HG03159 (cell line): ENCODE data around the gene WNT16.
"Not testable (repeated sequence)": the region's sequence is repeated elsewhere in the genome, so short reads cannot be mapped to it uniquely, and the experiment has no call there.

Source experiments
- ATAC-seq: cut with Tn5 transposase; IDR thresholded peaks from one replicate; pipeline ENCODE4 v1.9.1; 2021; ENCODE audit warnings: mild to moderate bottlenecking, moderate library complexity; ENCODE audit not compliant: unreplicated experiment

WNT16 gene, protein sequence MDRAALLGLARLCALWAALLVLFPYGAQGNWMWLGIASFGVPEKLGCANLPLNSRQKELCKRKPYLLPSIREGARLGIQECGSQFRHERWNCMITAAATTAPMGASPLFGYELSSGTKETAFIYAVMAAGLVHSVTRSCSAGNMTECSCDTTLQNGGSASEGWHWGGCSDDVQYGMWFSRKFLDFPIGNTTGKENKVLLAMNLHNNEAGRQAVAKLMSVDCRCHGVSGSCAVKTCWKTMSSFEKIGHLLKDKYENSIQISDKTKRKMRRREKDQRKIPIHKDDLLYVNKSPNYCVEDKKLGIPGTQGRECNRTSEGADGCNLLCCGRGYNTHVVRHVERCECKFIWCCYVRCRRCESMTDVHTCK

DNA sequence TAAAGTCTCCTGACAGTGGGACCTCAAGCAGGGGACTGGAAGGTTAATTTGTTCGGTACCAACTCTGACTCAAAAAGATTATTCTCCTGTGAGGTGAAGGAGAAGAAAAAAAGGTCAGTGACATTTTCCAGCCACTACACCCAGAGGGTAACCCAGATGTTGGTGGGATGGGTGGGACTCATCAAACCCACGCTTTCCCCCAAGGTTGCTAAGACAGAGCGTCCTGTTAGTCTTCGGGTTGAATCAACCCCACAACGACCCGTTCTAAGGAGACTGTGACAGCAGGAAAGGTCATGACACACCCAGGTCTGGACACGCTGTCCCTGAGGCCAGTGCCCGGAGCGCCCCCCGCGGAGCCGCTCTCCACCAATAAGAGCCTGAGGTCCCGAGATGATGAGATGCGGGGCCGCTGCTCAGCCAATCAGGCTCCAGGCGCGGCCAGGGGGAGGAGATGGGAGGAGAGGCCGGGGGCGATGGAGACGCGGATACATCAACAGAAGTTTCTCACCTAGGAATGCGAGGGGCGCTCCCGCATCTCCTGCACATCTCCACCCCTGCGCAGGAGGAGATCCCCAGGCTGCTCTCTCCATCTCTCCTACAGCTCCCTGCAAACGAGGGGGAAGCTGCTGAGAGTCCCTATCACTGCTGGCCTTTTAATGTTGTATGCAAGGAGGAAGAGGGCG, at the start of gene WNT16:
Gene WNT16 (plus strand): TSS at position 493 of the 683 bp plus-strand sequence. CDS start 293 bp downstream, outside the sequence.
- ATAC-seq = no peak

DNA sequence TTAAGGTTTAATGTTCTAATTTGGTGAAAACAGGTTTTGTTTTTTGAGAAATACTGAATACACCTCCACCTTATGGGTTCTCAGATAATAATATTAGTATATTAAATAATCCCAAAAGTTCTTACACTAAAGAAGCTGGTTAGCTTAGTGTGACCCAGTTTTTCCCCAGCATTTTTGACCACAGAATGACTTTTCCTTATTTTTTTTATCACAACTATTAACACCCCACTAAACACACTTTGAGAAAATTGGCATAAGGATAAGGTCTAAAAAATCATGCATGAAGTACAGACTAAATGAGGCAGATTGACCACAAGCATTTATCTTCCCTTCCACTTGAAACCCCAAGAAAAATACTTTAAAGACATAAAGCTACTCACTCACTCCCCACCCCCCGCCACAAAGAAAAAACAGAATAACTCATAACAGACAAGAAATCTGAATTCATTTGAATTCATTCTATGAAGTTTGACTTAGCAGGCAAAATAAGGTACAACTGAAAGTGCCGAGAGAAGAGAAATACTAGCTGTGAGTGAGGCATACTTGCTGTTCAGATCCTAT, 49.7 kb upstream of the WNT16 start:
- ATAC-seq = no peak

DNA sequence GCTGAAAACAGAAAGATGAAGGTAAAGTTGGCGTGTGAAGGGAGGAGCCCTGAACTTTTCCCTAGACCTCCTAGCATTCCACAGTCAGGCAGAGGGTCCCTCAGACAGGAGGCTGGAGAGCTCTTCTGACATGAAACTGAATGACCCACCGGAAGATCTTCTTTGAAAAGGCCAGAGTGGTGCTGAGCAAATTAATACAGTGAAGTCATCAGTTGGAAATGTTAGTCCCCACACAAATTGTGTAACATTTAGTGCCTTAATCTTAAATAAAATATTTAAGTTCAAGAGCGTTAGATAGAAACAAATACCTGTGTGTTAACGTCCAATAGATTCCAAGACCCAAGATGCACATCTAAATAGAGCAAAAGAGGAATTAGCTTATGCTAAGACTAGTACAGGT, 49.0 kb upstream of the WNT16 start:
- ATAC-seq = no peak

DNA sequence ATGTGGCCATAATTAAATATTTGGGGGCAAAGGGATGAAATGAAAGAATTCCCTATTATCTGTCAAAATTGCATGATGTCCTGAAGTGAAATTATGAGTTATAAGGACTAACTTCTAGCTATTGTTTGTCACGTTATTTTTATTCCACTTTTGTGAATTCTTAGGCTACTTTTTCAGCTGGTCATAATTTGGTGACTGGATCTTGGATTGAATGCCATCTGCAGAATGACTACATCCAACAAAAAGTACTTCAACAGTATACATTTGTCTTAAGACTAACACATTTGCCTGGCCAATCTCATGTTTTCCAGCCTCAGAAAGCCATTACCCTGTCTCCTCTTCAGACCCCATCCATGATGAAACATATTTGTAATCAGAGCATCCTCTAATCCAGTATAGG, 48.1 kb upstream of the WNT16 start:
- no peak for ATAC-seq

DNA sequence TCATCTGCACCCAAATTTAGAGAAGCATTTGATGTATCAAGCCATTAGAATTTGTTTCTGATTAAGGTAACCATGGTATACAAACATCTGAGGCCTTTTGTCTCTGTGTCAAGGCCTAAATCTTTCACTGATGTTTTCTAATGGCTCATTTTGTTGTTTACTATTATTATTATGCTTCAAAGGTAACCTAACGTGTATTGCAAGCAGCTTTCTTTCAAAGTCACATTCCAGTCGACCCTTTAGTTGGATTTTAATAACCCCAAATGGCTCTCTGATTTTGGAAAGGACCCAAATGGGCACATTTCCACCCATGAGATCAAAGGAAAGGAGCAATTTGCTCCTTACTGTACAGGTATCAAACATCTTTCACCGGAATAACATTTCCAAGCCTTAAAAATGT, 46.7 kb upstream of the WNT16 start:
- no peak for ATAC-seq

DNA sequence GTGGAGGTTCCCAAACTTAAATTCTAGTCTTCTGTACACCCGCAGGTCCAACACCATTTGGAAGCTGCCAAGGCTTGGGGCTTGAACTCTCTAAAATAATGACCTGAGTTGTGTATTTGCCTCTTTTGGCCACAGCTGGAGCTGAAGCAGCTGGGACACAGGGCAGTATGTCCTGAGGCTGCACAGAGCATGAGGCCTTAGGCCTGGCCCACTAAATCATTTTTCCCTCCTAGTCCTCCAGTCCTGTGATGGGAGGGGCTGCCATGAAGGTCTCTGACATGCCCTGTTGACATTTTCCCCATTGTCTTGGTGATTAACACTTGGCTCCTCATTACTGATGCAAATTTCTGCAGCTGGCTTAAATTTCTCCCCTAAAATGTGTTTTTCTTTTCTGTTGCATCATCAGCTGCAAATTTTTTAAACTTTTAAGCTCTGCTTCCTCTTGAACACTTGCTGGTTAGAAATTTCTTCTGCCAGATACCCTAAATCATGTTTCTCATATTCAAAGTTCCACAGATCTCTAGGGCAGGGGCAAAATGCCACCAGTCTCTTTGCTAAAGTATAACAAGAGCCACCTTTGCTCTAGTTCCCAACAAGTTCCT, 43.6 kb upstream of the WNT16 start:
- ATAC-seq = no peak

DNA sequence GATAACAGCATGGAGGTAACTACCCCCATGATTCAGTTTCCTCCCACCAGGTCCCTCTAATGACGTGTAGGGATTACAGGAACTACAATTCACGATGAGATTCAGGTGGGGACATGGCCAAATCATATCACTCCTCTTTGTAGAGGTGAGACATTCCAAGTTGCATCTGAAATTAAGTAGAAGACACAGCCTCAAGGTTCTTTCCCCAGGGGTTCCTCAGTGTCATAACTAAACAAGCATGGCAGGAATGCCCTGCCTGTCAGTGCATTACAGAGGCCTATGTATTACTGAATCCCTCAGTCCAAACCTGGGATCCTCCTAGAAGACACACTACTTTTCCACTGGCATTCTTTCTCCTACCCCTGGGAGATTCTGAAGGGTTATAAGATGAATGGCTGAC, 42.6 kb upstream of the WNT16 start:
- ATAC-seq = no peak

DNA sequence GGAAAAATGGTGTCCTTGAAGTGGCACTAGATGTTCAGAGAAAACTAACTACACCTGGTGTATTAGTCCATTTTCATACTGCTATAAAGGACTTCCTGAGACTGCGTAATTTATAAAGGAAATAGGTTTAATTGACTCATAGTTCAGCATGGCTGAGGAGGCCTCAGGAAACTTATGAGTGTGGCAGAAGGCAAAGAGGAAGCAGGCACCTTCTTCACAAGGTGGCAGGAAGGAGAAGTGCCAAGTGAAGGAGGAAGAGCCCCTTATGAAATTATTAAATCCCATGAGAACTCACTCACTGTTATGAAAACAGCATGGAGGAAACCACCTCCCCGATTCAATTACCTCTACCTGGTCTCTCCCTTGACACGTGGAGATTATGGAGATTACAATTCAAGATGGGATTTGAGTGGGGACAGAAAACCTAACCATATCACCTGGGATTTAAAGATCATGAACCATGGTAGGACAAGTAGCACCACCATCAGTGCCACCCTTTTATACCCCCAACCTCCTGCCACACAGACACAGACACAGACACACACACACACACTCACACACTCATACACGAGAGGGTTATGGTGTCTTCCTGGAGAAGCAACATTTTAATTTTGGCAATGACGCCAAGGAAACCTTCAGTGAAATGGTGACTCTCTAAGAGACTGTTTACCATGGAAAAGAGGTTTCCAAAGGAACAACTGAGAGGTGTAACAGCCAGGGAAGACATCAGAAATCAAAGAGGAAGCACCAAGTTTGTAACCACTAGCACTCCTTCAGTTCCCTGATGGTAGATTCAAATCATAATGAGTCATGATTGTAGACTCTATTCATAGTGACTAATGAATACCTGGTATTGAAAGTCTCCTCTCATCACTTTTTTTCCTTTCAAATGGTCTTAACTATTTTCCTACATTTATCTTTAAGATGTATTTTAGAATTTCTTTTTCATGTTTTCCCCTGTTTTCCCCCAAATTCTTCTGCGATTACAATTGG, 41.8 kb upstream of the WNT16 start:
- no peak for ATAC-seq

DNA sequence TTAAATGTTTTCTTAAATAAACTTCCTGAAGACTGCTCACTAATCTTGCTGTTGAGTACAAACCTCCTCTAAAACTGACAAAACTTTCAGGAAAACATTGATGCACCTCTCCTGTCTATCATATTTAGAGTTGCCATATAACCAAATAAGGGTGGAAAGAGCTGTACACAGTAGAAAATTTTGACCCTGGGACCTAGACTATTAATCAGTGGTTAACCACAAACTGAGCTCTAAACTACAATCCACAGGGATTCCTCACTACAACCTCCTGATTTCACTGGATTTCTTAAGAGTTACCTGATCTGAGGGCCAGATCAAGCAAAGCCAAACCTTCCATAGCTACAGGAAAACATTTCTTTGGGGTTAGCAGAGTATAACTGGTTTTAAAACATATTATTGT, 39.9 kb upstream of the WNT16 start:
- no peak for ATAC-seq

DNA sequence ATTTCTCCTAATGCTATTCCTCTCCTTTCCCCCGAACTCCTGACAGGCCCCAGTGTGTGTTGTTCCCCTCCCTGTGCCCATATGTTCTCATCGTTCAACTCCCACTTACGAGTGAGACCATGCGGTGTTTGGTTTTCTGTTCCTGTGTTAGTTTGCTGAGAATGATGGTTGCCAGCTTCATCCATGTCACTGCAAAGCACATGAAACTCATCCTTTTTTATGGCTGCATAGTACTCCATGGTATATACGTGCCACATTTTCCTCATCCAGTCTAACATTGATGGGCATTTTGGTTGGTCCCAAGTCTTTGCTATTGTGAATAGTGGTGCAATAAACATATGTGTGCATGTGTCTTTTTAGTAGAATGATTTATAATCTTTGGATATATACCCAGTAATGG, 38.9 kb upstream of the WNT16 start:
- ATAC-seq = not testable (repeated sequence)

DNA sequence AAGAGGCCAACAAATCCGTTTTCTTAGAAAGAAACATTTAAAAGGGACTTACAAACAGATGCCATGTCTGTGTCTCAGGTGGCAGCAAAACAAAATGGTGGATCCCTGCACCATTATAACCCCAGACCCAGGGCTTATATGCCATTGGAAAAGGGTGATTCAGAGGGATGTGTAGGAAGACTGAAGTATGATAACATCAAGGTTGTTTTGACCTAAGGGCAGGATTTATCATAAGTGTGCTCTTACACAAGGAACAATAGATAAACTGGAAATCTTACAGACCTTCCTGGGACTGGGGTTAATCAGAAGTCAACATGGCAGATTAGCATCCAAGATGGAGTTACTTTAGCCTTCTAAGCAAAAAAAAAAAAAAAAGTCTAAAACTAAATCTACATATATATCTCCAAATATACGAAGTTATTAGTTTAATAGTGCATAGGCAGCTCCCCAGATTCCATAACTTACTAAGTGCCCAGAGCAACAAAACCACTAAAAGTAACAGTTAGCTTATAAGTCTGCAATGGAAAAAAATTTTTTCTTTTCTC, 34.3 kb upstream of the WNT16 start:
- ATAC-seq = no peak

DNA sequence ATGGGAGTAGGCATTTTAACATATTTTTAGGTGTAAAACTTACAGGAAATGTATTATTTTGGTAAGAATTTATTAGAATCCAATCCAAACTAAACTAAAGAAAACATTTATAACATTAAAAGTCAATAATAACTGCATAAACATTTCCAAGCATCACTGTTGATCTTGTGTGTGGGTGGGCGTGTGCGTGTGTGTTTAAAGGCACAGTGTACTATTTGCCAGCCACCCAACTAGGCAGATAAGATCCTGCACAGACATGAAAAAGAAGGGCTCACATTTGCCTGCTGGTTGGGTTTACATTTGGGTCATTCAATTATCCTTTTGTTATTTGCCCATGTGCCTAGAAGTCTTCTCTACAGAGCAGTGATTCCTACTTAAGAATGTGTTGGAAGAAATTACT, 31.0 kb upstream of the WNT16 start:
- no peak for ATAC-seq

DNA sequence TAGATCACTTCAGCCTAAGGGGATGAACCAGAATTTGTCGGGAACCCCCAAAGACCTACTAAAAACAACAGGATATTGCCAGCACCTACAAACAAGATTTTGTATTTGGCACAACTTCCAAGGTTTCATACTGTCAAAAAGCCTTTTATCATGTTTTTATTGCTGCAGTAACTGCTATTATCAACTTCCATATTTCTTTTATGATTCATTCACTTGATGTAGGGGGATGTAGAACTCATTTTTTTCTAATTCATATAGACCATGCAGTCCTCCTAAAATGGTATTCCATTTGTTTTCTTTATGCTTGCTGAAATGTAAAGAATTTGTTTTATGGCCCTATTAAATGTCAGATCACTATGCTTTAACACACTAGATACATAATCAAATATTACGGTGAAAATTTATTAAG, 30.0 kb upstream of the WNT16 start:
- ATAC-seq = no peak

DNA sequence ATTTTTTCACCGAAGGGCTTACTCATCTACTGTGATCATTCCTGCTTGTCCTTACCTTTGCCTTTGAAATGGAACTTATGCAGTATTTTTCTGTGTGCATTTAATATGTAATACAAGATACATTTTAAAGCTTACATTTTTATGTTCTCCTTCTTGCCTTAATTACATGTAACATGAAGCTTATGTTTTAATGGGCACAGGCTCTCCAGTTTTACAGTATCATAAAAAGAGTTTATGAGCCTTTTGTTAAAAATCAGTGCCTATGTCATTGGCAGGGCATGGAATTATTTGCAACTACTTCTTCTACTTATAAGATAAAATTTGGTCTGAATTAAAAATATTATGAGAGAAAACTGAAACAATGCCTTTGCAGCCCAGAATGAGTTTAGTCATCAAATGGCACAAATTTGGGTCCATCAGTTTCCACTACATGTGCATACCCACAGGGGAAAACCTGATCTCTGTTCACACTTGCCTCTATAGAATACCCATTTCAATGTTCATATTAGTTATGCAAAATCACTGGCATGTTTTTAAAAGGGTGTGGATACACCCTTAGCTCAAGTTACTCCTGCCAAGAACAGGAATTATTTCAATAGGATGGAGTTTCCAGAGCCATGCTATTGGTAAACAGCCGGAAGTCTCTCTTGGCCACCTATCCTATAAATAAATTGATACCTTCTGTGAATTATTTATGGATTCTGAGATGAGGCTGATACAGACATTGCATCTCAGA, 27.9 kb upstream of the WNT16 start:
- no peak for ATAC-seq

DNA sequence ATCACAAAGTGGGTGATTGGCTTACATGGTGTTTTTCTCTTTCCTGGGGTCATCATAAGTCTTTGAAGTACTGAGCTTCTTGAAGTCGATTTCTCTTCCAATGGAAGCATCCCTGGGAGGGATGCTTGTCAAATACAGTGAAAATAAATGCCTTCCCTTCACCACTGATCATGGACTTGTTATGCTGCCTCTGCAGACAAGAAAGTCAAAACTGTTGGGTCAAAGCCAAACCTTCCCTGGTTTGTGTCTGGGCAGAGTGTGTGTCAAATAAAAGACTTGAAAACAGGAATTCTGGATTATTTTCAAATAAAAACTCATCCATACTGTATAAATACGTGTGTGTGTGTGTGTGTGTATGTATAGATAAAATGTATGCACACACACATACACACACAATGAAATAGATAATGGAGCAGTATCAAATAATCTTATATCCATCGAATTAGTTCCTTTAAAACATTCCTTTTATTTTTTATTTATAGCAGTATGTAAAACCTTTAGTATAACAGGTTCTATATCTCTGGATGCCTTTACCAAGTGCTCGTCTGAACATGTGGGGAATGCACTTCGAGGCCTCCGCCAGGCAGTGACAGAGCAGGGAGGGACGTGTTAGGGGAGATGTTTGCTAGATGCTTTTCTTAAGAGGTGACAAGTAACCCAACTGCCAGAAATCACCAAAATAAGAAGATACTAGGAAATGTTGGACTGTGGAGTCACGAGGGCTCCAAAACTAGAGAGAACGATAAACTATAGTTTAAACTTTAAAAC, 27.2 kb upstream of the WNT16 start:
- ATAC-seq = no peak

DNA sequence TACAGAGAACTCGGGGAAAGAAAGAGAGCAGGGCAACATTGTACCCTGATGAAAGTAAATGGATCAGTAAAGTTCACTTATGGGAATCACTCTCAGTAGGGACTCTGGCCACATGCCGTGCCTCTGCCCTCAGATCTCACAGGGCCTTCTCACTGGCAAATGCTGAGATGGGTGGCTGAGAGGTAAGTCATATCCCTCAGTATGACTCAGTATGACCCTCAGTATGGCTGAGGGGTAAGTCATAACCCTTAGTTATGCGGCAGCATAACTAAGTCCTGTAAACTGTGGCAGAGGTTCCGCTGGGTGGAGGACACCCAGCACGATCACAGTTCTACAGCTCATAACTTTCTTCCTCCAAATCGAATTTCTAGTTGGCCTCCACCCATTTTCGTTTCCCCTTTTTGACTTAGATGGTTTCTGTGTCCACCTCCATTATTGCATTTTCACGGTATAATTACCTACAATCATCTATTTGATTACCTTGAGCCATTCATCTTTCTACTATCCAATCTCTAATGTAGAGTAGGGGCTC, 26.5 kb upstream of the WNT16 start:
- peak; percentile 96 for ATAC-seq

DNA sequence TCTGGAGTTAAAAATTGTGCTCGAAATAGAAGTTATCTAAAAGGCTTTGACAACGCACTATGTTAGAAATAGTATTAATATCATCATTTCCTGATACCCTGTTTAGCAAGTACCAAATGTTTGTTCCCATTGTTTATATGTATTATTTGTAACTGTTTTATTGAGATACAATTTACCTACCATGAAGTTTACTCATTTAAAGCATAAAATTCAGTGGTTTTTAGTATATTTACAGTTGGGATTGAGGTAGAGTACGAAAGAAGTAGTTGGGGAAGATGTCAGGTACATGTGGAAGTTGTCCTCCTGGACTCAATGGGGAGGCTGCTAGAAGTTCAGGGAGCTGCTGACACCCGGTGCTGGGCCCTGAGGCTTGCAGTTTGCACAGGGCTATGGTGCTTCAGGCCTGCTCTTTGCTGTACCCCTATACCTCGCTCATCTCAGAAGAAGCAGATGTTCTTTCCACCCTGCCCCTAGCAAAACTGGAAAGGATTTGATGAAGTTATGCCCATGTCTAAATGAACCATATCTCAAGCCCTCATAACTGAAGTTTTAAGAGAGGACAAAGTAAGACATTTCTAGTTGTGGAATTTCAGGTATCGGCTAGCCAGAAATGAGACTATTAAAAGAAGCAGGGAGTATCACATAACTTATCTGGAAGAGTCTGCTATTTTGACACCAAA, 25.2 kb upstream of the WNT16 start:
- no peak for ATAC-seq

DNA sequence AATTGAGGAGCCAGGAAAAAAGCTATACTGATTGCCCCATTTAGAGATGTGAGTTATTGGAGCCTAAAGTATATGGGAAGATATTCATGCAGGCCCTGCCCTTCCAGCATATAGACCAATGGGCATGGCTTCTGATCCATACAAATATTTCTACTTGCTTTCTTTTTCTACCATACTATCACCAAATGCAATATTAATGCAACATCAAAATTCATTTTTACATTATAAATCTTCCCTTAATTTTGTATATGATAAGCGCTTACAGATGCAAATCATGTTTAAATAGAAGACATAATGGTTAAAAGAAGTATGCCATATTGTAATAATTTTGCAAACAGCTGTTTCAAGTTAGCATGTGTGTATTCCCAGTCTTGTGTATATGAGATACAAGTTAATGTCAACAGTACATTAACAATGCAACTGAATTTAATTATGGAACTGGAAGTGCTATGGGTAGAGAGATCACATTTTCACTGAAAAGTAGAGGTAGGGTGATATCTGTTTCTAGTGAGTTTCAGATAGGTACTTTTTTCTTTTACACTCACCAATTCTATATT, 24.6 kb upstream of the WNT16 start:
- ATAC-seq = no peak
